HepG2 (cell line): ENCODE data around the gene CPXM1. TPM values are rescaled to one million over a fixed set of nuclear protein-coding genes. Genes with fewer than 3 reads are reported as not detected.

Experiments
- KLF9 ChIP-seq: IDR thresholded peaks from 2 replicates; pipeline ENCODE4 v1.6.1; 2016; ENCODE audit warnings: low read depth
- MTA1 ChIP-seq: sonication (generic); formaldehyde crosslinking; IDR thresholded peaks from 2 replicates; pipeline ENCODE4 v1.4.0; 2020; ENCODE audit warnings: missing genetic modification reagents, mild to moderate bottlenecking, borderline replicate concordance
- SRSF9 ChIP-seq: fragments of 200-400 bp; formaldehyde crosslinking; IDR thresholded peaks from 2 replicates; pipeline ENCODE4 v1.6.1; 2018; ENCODE audit warnings: borderline replicate concordance, mild to moderate bottlenecking, low read depth, low read length; ENCODE audit not compliant: insufficient read depth, poor library complexity, severe bottlenecking
- ZMYM2 ChIP-seq: sonication (generic); formaldehyde crosslinking; IDR thresholded peaks from 2 replicates; pipeline ENCODE4 v1.8.0; 2022; ENCODE audit warnings: mild to moderate bottlenecking, missing genetic modification reagents
- ZNF101 ChIP-seq: sonication (generic); formaldehyde crosslinking; IDR thresholded peaks from 2 replicates; pipeline ENCODE4 v1.4.0; 2020; ENCODE audit warnings: mild to moderate bottlenecking, low read depth, missing genetic modification reagents, borderline replicate concordance
- ZNF766 ChIP-seq: sonication (generic); formaldehyde crosslinking; IDR thresholded peaks from 2 replicates; pipeline ENCODE4 v1.5.0; 2020; ENCODE audit warnings: missing genetic modification reagents, borderline replicate concordance
- ZXDC ChIP-seq: sonication (generic); formaldehyde crosslinking; IDR thresholded peaks from 2 replicates; pipeline ENCODE4 v1.5.0; 2020; ENCODE audit warnings: mild to moderate bottlenecking, missing genetic modification reagents
- polyA plus RNA-seq, 8 experiments: library from polyadenylated mRNA; depleted of rRNA in 3 of 8; stranded (reverse) in 7 of 8; unstranded in 1 of 8; fragments of >200 nt; fragmentation: Illumina TruSeq in 4 of 8; extraction: Trizol in 4 of 8; gene quantifications; 2 replicates each; pipeline versions ENCODE4 v1.2.1 to v1.2.3, GENCODE V29; 2011 to 2016; ENCODE audit warnings: low read depth in 4 of 8, missing spikeins in 1 of 8, mixed read lengths in 1 of 8; ENCODE audit not compliant: insufficient read depth in 1 of 8
- total RNA-seq, 5 experiments: library from RNA; depleted of rRNA; stranded (reverse); fragments of >200 nt; fragmentation: Illumina TruSeq; extraction: Trizol; gene quantifications; 2 replicates each; pipeline ENCODE4 v1.2.3, GENCODE V29; 2016; ENCODE audit warnings: low read depth in 1 of 5
- TF ChIP-seq, protein P1 (sequence below): sonication (generic); formaldehyde crosslinking; IDR thresholded peaks from 2 replicates; pipeline ENCODE4 v1.4.0; 2020; ENCODE audit warnings: missing genetic modification reagents; ENCODE audit errors: not compliant biosample characterization
- TF ChIP-seq, protein P2 (sequence below): IDR thresholded peaks from 2 replicates; pipeline ENCODE4 v1.6.1; 2012; ENCODE audit warnings: low read depth, low read length, improper control_type of control experiment

The CPXM1 gene
- total and polyA plus RNA-seq, 2 of the 13 experiments (the other 11 are each of a cell fraction or from before 2014, with no cell fraction given) = 0.07 TPM; not detected in 1

DNA sequence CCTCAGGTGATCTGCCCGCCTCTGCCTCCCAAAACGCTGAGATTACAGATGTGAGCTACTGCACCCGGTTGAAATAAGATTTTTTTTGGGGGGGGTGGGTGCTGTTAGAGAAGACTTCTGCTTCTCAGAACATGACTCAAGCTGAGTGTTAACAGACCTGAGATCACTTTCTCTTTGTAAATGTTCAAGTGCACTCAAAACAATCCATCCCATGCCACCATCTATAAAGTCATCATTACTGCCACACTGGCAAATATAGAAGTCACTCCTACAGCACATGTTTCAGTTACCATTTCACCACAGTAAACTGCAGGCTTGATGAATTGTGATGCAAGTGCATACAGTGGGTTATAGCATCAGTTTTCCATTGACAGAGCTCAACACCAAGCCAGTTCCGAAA, 49.1 kb upstream of the CPXM1 start (continued):
- TF ChIP-seq ZXDC (CRISPR knock-in tag) (no peak), ZNF101 (CRISPR knock-in tag) (no peak), SRSF9 (no peak), MTA1 (CRISPR knock-in tag) (no peak), ZMYM2 (CRISPR knock-in tag) (no peak), KLF9 (CRISPR knock-in tag) (no peak), ZNF766 (CRISPR knock-in tag) (no peak)
- TF ChIP-seq, protein P1, sequence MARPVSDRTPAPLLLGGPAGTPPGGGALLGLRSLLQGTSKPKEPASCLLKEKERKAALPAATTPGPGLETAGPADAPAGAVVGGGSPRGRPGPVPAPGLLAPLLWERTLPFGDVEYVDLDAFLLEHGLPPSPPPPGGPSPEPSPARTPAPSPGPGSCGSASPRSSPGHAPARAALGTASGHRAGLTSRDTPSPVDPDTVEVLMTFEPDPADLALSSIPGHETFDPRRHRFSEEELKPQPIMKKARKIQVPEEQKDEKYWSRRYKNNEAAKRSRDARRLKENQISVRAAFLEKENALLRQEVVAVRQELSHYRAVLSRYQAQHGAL = no peak
- TF ChIP-seq, protein P2, sequence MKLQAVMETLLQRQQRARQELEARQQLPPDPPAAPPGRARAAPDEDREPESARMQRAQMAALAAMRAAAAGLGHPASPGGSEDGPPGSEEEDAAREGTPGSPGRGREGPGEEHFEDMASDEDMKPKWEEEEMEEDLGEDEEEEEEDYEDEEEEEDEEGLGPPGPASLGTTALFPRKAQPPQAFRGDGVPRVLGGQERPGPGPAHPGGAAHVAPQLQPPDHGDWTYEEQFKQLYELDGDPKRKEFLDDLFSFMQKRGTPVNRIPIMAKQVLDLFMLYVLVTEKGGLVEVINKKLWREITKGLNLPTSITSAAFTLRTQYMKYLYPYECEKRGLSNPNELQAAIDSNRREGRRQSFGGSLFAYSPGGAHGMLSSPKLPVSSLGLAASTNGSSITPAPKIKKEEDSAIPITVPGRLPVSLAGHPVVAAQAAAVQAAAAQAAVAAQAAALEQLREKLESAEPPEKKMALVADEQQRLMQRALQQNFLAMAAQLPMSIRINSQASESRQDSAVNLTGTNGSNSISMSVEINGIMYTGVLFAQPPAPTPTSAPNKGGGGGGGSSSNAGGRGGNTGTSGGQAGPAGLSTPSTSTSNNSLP = no peak
- TF ChIP-seq, all 625 proteins: peak for 0
